Motor neuron (in vitro differentiated cells): Measurements from ENCODE around the gene ZNF286A. TPM values are rescaled to one million over a fixed set of nuclear protein-coding genes. Genes with fewer than 3 reads are reported as not detected.
A peak's percentile ranks its signal among the peaks of the same experiment; 100 is the strongest.
"Not testable (repeated sequence)": the region's sequence is repeated elsewhere in the genome, so short reads cannot be mapped to it uniquely, and the experiment has no call there.

ENCODE experiments used
- ATAC-seq, 8 experiments: fragments of 200-7000 bp; cut with Tn5 transposase; replicated peaks in 6 of 8; 2 replicates each; pipeline ENCODE4 v1.8.0; 2021; ENCODE audit warnings: mild to moderate bottlenecking in 8 of 8, moderate library complexity in 8 of 8
- H3K27ac ChIP-seq, 2 donors: fragments of 250-450 bp; sonication (Bioruptor Pico); 2 replicates each; pipeline ENCODE4 v1.9.0; 2021; ENCODE audit warnings: antibody characterized with exemption in 2 of 2, mild to moderate bottlenecking in 2 of 2, moderate library complexity in 1 of 2
- H3K4me1 ChIP-seq, 2 donors: fragments of 250-450 bp; sonication (Bioruptor Pico); replicated peaks in 1 of 2; 2 replicates each; pipeline ENCODE4 v1.6.1; 2021; ENCODE audit warnings: antibody characterized with exemption in 2 of 2, mild to moderate bottlenecking in 2 of 2, moderate library complexity in 1 of 2
- H3K4me3 ChIP-seq, 5 donors: fragments of 250-450 bp; sonication (Bioruptor Pico); 2 replicates each; pipeline ENCODE4 v1.9.0; 2021; ENCODE audit warnings: antibody characterized with exemption in 5 of 5, mild to moderate bottlenecking in 5 of 5, moderate library complexity in 4 of 5
- WGBS, 10 experiments: fragments of 450-650 bp; shearing (Covaris generic); methylation state at CpG; one replicate each; pipeline ENCODE4 v1.0.0; 2022; 5-methylcytosine and 5-hydroxymethylcytosine counted together
- in situ Hi-C, 9 experiments: fragments of 400-800 bp; cut with MboI; loops; one replicate each; pipeline ENCODE4 v1.15.0; 2021; ENCODE audit warnings: low sequenced_read_pairs in 9 of 9, low pct_unique_long_range_greater_than_20kb in 2 of 9; ENCODE audit not compliant: unreplicated experiment in 9 of 9
- total RNA-seq, 8 experiments: library from RNA; unstranded; fragments of 300-600 nt; gene quantifications; 2 replicates each; pipeline versions ENCODE4 v1.2.3 to v1.2.4, GENCODE V29; 2022

ZNF286A gene
- total RNA-seq, 8 experiments from 2014 or later = 32.1 to 114 (median 56.6) TPM

DNA sequence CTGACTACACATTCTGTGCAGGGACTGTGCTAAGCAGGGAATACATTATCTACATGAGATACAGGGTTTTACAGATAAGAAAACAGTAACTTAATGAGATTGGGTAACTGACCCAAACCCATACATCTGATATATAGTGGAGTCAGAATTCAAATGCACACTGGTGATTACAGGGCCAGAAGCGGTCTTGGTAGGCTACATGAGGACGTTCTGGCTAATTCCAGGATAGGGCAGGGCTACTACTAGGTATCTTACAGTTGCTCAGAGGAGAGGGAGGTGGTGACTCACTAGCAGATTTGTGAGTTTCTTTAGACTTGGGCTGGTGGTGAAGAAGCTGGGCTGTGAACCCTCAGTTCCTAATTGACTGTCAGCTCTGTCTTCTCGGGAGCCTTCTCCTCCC lies 36.9 kb upstream of the ZNF286A start:
- 50 to 100% (median 86%) methylated on average over 1 to 2 of the region's 3 CpGs; no CpG with 5 or more reads in 2 of the 10 experiments for WGBS, 10 experiments
- ATAC-seq = peak in 1 of 8 experiments; percentile 29
- H3K4me3 ChIP-seq = no peak overlapping the region
- in situ Hi-C loops = no loop called here
- no peak overlapping the region for H3K27ac ChIP-seq
- no peaks in the 10 kb centered on the region for H3K4me1 ChIP-seq

DNA sequence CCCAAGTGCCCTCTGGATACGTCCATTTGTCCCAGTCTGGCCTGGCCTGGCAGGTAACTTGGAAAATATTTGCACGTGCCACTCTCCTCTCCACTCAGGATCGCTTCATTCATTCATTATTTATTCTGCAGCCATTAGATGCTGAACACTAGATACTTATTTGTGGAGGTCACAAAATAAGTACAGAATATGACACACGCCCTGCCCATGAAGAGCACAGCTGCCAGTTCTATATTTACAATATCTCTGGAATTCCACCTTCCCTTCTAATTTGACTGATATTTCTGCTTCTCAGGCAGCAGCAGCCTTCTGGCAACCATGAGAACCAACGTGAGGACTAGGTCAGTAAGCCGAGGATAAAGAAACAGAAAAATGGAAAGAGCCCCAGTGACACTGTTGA lies 36.4 kb upstream of the ZNF286A start:
- in situ Hi-C loops = no loop called here
- H3K4me3 ChIP-seq = no peak overlapping the region
- no peak overlapping the region for H3K27ac ChIP-seq
- no peaks in the 10 kb centered on the region for H3K4me1 ChIP-seq
- ATAC-seq = no peak
- WGBS, 10 experiments = 80 to 100% (median 97%) methylated on average over 1 to 6 of the region's 6 CpGs; no CpG with 5 or more reads in 2 of the 10 experiments

DNA sequence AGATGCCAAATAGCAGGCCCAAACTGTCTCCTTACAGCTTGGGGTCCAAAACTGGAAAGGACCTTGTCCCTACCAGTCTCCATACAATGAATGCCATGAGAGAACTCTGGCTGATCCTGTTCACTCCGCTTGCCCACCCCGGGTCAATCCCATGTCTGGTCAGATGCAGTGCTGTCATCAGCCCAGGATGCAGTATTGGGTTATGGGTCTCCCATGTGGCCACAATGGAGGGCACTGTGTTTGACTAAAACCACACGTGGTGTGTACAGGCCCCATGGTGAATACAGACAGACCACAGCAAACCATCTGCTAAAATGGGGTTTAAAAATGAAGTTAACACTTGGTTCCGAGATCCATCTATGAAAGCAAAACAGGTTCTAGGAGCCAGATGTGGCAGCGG lies 35.9 kb upstream of the ZNF286A start:
- ATAC-seq = no peak
- whole genome bisulfite sequencing, 10 experiments = 20 to 100% (median 92%) methylated on average over 1 to 2 of the region's 5 CpGs; no CpG with 5 or more reads in 4 of the 10 experiments
- in situ Hi-C loops = no loop called here
- H3K4me1 ChIP-seq = no peaks in the 10 kb centered on the region
- no peak overlapping the region for H3K27ac ChIP-seq
- no peak overlapping the region for H3K4me3 ChIP-seq

DNA sequence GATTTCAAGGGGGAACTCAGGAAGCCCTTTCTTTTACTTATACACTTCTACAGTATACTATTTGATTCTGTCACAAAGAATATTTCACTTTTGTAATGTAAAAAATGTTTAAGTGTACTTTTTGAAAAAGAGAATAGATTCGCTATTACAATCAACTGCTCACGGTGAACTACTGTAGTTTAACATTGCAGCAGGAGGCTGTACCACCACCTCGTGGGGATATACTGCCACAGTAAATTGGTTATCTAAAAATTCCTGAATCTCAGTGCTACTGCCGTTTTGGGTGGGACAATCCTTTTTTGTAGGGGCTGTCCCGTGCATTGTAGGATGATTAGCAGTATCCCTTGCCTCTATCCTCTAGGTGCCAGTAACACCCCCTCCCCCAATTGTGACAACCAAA lies 30.0 kb upstream of the ZNF286A start:
- WGBS, 10 experiments = no CpG with 5 or more reads among the region's 5 CpGs
- peak in 1 of 8 experiments; percentile 32 for ATAC-seq
- H3K4me3 ChIP-seq, H3K27ac ChIP-seq, in situ Hi-C loops, H3K4me1 ChIP-seq: not testable (repeated sequence)

DNA sequence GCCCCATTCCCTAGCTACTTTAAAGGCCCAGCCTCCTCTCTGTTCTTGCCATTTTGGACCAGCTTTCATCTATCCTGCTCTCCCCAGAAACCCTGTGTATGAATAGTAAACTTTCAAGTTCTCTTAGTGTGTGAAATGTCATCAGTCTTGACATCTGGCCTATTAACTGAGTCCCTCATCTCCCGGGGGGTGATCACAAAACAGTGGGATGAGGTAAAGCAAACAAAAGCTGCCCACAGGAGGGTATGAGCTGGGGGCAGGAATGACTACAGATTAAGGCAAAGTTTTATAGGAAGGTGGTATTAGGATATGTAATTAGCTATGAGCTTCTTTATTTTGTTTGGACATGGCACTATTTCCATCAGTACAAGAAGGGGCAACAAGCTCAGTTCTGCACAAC lies 24.9 kb upstream of the ZNF286A start:
- H3K4me1 ChIP-seq, H3K27ac ChIP-seq, H3K4me3 ChIP-seq, in situ Hi-C loops, ATAC-seq: not testable (repeated sequence)
- no CpG with 5 or more reads among the region's 1 CpG for WGBS, 10 experiments

DNA sequence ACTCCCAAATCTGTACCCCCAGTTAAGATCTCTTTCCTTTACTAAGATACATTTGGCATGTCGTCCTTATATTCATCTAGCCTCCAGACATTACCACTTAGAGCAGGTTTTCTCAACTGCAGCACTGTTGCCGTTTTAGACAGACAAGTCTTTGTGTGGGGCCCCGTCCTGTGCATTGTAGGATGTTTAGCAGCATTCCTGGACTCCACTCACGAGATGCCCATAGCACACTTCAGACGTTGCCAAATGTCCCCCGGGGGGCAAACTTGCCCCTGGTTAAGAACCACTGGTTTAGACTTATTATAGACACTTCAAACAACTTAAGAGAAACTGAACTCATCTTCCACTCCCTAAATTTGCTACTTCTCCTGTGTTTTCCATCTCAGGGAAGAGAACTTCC lies 23.6 kb upstream of the ZNF286A start:
- ATAC-seq, in situ Hi-C loops, H3K27ac ChIP-seq, H3K4me1 ChIP-seq, H3K4me3 ChIP-seq: not testable (repeated sequence)
- WGBS, 10 experiments = 92 to 100% (median 100%) methylated on average over 1 to 2 of the region's 6 CpGs; no CpG with 5 or more reads in 2 of the 10 experiments

DNA sequence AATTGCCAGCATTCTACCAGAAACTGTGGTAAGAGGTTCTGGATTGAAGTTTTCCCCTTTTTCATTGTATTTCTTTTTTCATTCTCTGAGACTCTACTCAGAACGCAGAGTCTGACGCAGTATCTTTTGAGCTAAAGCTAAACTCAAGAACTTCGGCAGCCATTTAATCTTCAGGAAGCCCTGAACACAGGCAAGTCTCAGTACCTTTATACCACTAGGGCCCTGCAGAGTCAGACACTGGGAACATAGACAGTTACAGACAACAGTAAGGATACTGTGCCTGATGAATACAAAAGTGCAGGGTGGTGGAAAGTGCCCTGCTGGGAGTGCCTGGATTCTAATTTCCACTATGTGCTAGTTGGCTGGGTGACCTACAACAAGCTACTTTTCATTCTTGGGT lies 16.4 kb upstream of the ZNF286A start:
- 80 to 100% (median 100%) methylated on average over 1 to 3 of the region's 3 CpGs; no CpG with 5 or more reads in 4 of the 10 experiments for WGBS, 10 experiments
- in situ Hi-C loops, H3K27ac ChIP-seq, H3K4me1 ChIP-seq: not testable (repeated sequence)
- ATAC-seq = peak in 3 of 8 experiments; percentile 5 to 51 (median 13)
- peak overlapping the region in 1 of 5 donors; percentile 52 for H3K4me3 ChIP-seq

DNA sequence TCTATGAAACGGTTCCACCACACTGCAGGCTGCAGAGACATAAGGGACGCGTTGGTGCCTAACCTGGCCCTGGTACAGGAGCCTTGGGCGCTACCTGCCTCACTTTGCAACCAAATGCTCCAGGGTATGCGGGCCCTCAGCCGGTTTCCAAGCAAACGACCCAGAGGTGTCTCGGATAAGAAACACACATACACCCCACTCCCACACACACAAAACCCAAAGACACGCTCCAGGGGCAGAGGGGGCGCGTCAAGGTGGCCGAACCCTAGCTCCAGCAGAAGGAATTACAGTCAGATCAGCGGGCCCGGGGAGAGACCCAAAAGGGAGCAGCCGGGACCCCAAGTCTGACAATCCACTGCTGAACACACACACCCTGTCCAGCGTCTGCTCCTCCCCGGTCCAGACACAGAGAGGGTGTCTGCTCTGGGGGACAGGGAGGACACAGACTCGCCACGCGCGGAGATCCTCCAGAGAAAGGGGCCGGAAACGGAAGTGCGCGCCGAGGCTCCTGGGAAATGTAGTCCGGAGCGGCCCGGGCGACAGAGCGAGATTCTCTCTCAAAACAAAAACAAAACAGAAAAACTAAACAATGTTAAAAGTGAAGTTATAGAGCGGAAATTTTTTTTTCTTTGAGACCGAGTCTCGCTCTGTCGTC lies 15.6 kb upstream of the ZNF286A start, which contains the start of gene TRIM16:
Gene TRIM16, minus strand, starts transcription at position 488 of the 655 bp plus-strand sequence. CDS start 32,702 bp downstream, outside the sequence.
- H3K4me3 ChIP-seq = peak within 1 kb of the TSS; percentile 45 to 84 (median 60)
- peak; percentile 98 to 100 (median 99) for ATAC-seq
- in situ Hi-C loops, H3K4me1 ChIP-seq: not testable (repeated sequence)
- peak within 1 kb of the TSS in 1 of 2 donors; percentile 53 for H3K27ac ChIP-seq
- whole genome bisulfite sequencing, 10 experiments = 0 to 10% (median 3%) methylated on average over 2 to 3 of the region's 35 CpGs; no CpG with 5 or more reads in 6 of the 10 experiments

DNA sequence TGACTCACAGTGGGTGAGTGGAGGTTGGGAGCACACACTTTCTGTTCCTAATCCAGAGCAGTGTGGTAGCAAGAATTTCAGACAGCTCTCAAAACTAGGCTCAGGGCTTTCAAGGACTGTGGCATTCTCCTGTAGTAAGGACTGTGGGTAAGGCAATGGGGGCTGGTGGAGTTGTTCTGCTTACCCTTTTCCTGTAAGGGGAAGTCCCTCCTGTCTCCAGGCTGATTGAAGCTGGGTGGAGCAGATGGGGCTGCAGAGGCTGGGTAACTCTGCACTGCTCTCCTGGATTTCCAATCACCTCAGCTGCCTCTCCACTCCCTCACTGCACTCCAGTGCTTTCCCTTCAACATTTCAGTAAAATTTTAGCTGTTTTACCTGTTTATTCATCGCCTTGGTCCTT lies 12.1 kb upstream of the ZNF286A start:
- H3K4me3 ChIP-seq, H3K4me1 ChIP-seq, in situ Hi-C loops, H3K27ac ChIP-seq, ATAC-seq: not testable (repeated sequence)
- WGBS, 10 experiments = no CpG with 5 or more reads among the region's 1 CpG

DNA sequence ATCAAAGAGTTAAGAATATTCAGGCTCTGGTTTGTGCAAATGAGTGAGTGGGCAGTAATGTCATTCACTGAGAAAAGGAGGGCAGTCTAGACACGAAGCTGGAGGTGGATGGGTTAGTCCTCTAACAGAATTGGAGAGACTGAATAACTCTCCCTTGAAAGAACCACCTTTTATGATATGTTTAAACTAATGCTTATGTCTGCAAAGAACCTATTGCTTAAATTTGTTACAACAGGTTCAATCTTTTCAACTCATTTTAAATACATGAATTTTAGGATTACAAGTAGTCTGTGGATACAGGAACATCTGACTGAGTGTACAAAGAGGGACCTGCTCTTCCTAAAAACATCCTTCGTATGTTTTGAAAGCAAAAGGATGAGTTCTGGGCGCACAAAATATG lies 585 bp upstream of the ZNF286A start:
- peak in 5 of 8 experiments; percentile 0 to 9 (median 1) for ATAC-seq
- WGBS, 10 experiments = no CpG with 5 or more reads among the region's 3 CpGs
- H3K4me3 ChIP-seq = peak overlapping the region; percentile 14 to 54 (median 22)
- in situ Hi-C loops, H3K4me1 ChIP-seq, H3K27ac ChIP-seq: not testable (repeated sequence)

DNA sequence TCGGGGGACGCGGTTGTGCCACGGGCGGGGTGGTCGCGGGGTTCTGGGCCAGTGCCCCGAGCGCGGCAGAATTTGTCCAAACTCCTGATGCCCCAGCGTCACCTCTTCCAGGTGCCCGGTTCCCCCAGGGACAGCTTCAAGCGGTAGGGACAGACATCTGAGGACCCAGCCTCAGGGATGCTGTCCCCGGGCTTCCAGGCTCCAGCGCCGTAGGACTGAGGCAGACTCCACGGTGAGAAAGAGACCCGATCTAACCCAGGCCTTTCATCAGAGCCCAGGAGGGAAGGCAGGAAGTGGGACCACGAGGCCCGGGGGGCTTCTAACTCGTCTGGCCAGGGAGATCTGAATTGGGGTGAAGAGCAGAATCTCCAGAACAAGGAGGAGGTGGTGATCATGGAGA lies 385 bp downstream of the ZNF286A start:
- in situ Hi-C loops, H3K4me1 ChIP-seq: not testable (repeated sequence)
- peak overlapping the region in 1 of 2 donors; percentile 56 for H3K27ac ChIP-seq
- peak overlapping the region; percentile 37 to 54 (median 43) for H3K4me3 ChIP-seq
- ATAC-seq = peak; percentile 29 to 46 (median 32)
- no CpG with 5 or more reads among the region's 21 CpGs for WGBS, 10 experiments

DNA sequence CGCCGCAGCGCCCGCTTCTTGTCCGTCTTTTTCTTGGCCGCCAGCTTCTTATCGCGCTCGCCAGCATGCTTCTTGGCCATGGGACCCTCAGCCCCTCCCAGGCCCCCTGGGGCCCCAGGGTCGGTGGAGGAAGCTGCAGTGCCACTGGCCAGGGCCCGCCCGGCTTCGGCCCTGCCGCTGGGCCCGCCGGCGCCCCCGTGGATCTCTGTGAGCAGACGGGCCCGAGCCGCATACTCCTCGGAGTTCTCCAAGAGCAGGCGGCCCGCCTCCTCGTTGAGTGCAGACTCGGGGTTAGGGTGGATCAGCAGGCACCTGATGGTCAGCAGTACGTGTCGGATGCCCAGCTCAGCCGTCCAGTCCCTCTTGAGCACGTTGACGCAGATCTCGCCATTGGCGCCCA lies 4.7 kb downstream of the ZNF286A start:
- WGBS, 10 experiments = no CpG with 5 or more reads among the region's 33 CpGs
- ATAC-seq, H3K4me1 ChIP-seq, H3K4me3 ChIP-seq, H3K27ac ChIP-seq, in situ Hi-C loops: not testable (repeated sequence)

DNA sequence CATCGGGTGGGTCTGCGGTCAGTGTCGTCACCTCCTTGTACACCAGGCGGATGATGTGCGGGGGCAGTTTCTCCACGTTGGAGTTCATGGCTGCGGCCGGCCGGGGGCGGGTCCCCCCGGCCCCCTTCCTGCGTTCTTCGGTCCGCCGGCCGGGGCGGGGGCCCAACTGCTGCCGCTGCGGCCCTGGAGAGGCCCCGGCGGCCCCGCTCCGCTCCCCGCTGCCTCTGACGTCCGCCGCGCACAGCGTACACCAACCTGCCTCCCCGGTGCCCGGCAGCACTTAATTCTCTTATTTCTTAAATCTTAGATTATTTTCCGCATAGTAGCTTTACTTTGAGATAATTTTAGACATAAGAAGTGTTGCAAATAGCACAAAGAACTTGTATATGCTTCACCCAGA lies 5.3 kb downstream of the ZNF286A start:
- H3K4me1 ChIP-seq, in situ Hi-C loops: not testable (repeated sequence)

DNA sequence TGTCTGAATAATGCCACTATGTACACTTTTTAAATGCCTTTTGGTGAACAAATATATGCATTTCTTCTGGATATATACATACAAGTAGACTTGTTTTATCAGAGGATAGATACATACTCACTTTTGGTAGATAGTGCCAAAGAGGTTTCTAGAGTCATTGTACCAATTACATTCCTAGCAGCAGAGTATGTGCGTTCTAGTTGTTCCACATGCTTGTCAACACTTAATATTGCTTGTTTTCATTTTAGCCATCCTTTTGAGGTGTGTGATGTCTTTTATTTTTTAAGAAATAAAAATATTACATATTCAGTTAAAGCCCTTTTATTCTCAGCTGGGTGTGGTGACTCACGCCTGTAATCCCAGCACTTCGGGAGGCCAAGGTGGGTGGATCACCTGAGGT lies 9.3 kb downstream of the ZNF286A start:
- H3K4me1 ChIP-seq, H3K4me3 ChIP-seq, ATAC-seq, H3K27ac ChIP-seq, in situ Hi-C loops: not testable (repeated sequence)
- WGBS, 10 experiments = 60 to 100% (median 88%) methylated on average over 1 to 3 of the region's 3 CpGs; no CpG with 5 or more reads in 7 of the 10 experiments

More for the DNA sequence above, 5.3 kb downstream of the ZNF286A start:
- ATAC-seq, H3K27ac ChIP-seq, H3K4me3 ChIP-seq: not testable (repeated sequence)
- WGBS, 10 experiments = 80 to 100% (median 99%) methylated on average over 1 to 13 of the region's 32 CpGs
